OCI-LY1 (cell line): ENCODE results near the gene DIDO1.

Source experiments
- CTCF ChIP-seq: fragments of 200-600 bp; sonication (generic), shearing (Covaris generic); IDR thresholded peaks from 2 replicates; pipeline ENCODE4 v1.5.1; 2017; ENCODE audit warnings: mild to moderate bottlenecking, antibody characterized with exemption, low read length, moderate library complexity, mixed read lengths
- EZH2 ChIP-seq: fragments of 200-600 bp; sonication (generic), shearing (Covaris generic); IDR thresholded peaks from 2 replicates; pipeline ENCODE4 v1.8.0; 2017; ENCODE audit warnings: borderline replicate concordance, mixed run types, mild to moderate bottlenecking, antibody characterized with exemption, low read length, moderate library complexity, mixed read lengths

- TF ChIP-seq CTCF (no peak), EZH2 (no peak)
Measured at GRCh38 chr20:62951896-62952372, 25.6 kb upstream of the DIDO1 start.
